Activated effector memory CD4-positive, alpha-beta T cell treated with Interleukin-2 at 50 U/mL for 16 hours (primary cell): Measurements from ENCODE around the gene RNF220.
"Not testable (repeated sequence)": the region's sequence is repeated elsewhere in the genome, so short reads cannot be mapped to it uniquely, and the experiment has no call there.

Source experiments
- DNase-seq: peaks from one replicate; pipeline ENCODE4 v3.0.0-alpha.2; 2020

Gene RNF220

GRCh38 chr1:44554706-44555105 lies 149.7 kb downstream of the RNF220 start:
- DNase-seq = no peak

- no peak for DNase-seq
Observed at GRCh38 chr1:44557778-44558177, 152.7 kb downstream of the RNF220 start.

DNA sequence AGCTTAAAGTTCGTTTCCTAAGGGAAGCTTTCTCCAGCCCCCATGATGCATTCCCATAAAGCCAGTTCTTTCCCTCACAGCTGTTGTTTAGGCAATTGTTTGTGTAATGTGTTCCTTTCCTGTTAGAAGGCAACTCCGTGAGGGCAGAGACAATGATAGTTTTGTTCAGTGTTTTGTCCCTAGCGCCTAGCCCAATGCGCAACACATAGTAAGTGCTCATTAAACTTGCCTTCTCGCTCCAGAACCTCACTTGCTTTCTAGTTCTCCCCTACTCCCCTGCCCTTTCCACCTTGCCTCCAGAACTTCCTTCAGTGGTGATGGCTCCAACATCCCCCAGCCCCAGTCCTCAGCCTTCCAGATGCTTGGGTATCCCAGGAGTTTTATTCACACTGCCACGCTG lies 153.8 kb downstream of the RNF220 start:
- DNase-seq = no peak

- DNase-seq = no peak
Observed at GRCh38 chr1:44559330-44559729, 154.3 kb downstream of the RNF220 start.

GRCh38 chr1:44559913-44560312 lies 154.9 kb downstream of the RNF220 start:
- DNase-seq = no peak

- DNase-seq = not testable (repeated sequence)
Observed at GRCh38 chr1:44560696-44561095, 155.6 kb downstream of the RNF220 start.

- DNase-seq = no peak
Observed at GRCh38 chr1:44565259-44565750, 160.2 kb downstream of the RNF220 start.

DNA sequence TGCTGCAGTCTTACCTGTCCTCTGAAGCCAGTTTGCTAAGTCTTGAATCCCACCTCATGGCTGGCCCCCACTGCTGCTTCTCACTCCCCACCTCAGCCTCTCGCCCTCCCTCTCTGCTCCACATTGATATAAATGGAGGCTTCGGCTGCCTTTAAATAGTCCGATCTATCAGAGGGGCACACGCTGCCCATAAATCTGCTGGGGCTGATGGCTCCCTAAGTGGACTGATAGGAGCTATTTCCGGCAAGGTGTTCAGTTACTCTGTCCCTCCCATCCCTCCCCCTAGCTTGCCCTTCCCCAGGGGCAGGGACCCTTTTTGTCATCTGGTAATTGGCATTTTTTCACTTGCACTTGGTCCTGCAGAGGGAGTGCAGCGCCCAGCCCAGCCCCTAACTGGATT lies 160.8 kb downstream of the RNF220 start:
- DNase-seq = no peak

DNA sequence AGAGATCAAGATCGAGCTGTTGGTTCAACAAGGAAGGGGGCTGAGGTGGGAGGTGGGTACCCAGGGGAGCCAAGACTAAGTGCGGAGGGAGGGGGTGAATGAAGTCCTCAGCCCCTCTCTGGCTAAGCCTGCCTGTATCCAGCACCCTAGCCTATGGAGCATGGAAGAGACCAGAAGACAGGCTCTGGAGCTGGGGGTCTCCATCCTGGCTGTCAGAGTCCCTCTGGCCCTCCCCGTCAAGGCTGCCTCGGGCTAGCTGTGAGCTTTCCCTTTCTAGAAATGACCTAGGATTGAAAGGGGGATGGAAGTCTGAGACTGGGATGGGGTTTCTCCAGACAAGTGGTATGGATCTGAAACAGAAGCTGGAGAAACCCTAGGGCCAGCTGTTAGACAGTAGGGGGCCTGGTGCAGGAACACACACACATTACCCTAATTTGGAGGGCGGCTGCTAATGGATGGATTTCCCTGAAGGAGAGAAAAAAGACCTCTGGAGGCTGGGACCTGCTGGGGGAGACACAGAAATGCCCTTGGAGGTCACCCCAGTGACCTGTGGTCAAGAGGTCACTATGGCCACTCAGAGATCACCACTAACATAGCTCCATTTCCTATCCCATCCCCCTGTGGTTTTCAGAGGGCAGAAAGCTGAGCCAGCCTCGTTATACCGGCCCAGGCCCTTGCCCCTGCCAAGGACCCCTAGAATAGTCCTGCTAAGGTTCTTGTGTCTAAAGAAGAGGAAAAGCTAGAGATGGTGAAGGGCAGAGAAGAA lies 161.4 kb downstream of the RNF220 start:
- no peak for DNase-seq

DNA sequence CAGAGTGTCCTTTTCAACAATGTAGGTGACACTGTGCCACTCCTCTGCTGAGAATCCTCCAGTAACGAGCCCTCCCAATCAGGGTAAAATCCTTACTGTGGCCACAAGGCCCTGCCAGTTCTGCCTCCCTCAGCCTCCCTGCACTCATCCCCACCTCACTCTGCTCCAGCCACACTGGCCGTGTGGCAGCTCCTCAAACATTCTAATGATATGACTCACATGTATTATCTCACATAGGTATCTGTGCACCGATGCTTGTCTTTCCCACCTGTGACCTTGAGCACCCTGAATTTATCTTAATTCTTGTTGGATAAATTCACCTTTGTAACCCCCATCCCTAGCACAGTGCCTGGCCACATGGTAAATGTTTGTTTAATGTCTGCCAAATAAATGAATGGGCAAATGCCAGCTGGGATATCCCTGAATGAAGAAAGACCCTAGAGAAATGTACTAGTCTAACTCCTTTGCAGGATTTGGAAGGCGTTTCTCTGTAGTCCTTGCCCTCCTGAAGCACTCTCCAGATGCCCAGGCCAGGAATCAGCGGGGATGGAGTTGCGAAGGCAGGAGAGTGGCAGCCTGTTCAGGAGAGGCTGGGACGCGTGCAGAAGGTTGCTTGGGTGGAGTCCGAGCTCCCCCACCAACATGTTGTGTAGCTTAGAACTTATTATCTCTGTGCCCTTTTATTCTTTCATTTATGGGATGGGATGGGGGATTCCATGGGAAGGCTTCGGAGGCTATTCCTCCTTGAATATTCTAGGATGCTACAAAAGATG lies 163.3 kb downstream of the RNF220 start:
- no peak for DNase-seq

GRCh38 chr1:44569491-44569890 lies 164.4 kb downstream of the RNF220 start:
- DNase-seq = no peak

DNA sequence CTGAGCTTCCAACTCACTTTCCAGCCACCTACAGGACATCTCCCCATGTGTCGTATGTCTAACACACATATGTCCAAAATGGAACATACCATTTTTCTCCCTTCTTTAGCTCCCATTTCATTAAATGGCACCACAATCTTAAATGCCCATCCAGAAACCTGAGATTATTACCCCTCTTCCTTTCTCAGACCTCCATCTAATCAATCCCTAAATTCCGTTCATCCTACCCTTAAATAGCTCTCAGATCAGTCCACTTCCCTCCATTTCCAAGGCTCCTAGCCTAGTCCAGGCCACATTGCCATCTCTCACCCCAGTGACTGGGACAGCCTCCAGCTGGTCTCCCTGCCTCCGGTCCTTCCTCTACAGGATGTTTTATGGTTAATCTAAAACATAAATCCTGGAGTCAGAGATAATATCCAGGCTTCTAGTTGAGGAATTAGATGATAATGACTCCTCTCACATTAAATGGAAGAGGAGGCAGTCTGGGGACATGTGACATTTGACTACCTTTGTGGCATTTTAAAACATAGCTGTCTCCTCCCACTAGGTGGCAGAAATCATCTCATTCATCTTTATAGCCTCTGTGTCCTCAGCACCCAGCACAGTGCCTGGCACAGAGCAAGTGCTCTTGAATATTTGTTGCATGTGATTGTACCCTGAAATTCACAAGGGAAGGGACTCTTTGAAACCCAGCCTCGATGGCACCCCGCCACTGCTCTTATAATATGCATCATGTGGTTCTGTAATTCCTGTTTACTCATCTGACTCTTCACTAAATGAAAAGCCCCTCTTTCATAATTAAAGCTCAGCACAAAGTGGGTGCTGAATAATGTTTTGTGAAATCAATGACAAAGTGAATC lies 166.9 kb downstream of the RNF220 start:
- no peak for DNase-seq

DNA sequence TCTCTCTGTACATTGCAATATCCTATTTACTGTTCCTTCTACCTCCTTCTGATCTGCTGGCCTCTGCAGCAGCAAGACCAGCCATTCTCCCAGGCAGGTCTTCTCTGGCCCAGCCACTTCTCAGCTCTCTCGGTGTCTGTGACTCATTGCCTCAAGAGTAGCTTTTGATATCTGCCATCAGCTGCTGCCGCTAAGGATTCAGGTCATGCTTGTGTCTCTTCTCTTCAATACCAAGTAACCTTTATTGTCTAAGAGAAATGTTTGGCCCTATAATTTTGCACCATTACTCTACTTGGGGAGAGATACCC lies 167.5 kb downstream of the RNF220 start:
- DNase-seq = no peak

GRCh38 chr1:44575396-44575795 lies 170.3 kb downstream of the RNF220 start:
- DNase-seq = no peak

GRCh38 chr1:44576456-44577150 lies 171.5 kb downstream of the RNF220 start:
- DNase-seq = no peak

- DNase-seq = no peak
Observed at GRCh38 chr1:44581205-44581604, 176.2 kb downstream of the RNF220 start.

GRCh38 chr1:44584167-44584566 lies 179.1 kb downstream of the RNF220 start:
- no peak for DNase-seq

- no peak for DNase-seq
Observed at GRCh38 chr1:44585315-44585920, 180.4 kb downstream of the RNF220 start.

- DNase-seq = no peak
Observed at GRCh38 chr1:44587796-44588460, 182.9 kb downstream of the RNF220 start.

GRCh38 chr1:44588551-44589210 lies 183.6 kb downstream of the RNF220 start:
- no peak for DNase-seq

- no peak for DNase-seq
Observed at GRCh38 chr1:44590475-44590874, 185.4 kb downstream of the RNF220 start.
